22Rv1 (cell line): Measurements from ENCODE around the gene ANOS1.

Experiments used
- ZFX ChIP-seq: fragments of 450-650 bp; IDR thresholded peaks from 2 replicates; pipeline ENCODE4 v1.6.1; 2017; ENCODE audit warnings: antibody characterized with exemption, borderline replicate concordance
- TF ChIP-seq, protein P1 (sequence below): fragments of 450-650 bp; IDR thresholded peaks from 2 replicates; pipeline ENCODE4 v1.5.1; 2017; ENCODE audit warnings: mild to moderate bottlenecking

DNA sequence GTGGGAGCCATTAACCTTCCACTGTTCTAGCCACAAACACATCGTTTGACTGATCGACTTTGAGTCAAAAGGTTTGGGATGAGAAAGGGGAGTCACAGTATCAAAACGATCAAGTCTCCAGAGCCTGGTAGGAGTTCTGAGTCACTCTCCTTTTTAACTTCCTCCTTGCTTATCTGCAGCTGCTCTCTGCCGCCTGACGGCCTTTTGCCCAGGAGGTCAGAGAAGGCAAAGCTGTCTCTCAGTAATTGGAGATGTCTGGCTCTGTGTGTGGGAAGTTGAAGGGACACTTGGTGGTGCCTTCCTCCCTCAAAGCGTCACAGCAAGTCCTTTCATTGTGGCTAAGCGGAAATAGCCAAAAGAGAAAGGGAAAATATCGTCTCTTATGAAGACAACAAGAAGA lies 63.1 kb downstream of the ANOS1 start:
- TF ChIP-seq, protein P1, sequence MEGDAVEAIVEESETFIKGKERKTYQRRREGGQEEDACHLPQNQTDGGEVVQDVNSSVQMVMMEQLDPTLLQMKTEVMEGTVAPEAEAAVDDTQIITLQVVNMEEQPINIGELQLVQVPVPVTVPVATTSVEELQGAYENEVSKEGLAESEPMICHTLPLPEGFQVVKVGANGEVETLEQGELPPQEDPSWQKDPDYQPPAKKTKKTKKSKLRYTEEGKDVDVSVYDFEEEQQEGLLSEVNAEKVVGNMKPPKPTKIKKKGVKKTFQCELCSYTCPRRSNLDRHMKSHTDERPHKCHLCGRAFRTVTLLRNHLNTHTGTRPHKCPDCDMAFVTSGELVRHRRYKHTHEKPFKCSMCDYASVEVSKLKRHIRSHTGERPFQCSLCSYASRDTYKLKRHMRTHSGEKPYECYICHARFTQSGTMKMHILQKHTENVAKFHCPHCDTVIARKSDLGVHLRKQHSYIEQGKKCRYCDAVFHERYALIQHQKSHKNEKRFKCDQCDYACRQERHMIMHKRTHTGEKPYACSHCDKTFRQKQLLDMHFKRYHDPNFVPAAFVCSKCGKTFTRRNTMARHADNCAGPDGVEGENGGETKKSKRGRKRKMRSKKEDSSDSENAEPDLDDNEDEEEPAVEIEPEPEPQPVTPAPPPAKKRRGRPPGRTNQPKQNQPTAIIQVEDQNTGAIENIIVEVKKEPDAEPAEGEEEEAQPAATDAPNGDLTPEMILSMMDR = no peak
- no peak for TF ChIP-seq ZFX
